Measurements from ENCODE around the gene APOB. TPM values are rescaled to one million over a fixed set of nuclear protein-coding genes. Genes with fewer than 3 reads are reported as not detected.

Gene APOB
- under 0.01 TPM in 2 replicates for total RNA-seq

- peak within 1 kb of the TSS; percentile 49 for H3K4me2 ChIP-seq (ENCODE audit: insufficient read depth, low read length)
- no peaks in the 10 kb centered on the region for H3K79me2 ChIP-seq (ENCODE audit: insufficient read depth, low read length)
- no peak for DNase-seq (ENCODE audit: insufficient read length, low spot score, missing footprints)
- no peak within 1 kb of the TSS for H3K4me3 ChIP-seq (ENCODE audit: insufficient read depth, low read length)
- no peak within 1 kb of the TSS for H3K27ac ChIP-seq (ENCODE audit: low read depth, low read length)
- no peaks in the 10 kb centered on the region for H3K36me3 ChIP-seq (ENCODE audit: insufficient read depth, low read length)
- no peaks in the 10 kb centered on the region for H4K20me1 ChIP-seq (ENCODE audit: insufficient read depth, low read length)
- H3K9me3 ChIP-seq (ENCODE audit: low read depth, low read length): no peaks in the 10 kb centered on the region
- no peak within 1 kb of the TSS for H2AFZ ChIP-seq (ENCODE audit: low read length)
- peaks cover 6% of the 10 kb centered on the region for H3K27me3 ChIP-seq (ENCODE audit: insufficient read depth, low read length)
- H3K4me1 ChIP-seq (ENCODE audit: insufficient read depth, low read length): no peaks in the 10 kb centered on the region
- TF ChIP-seq CTCF (IDR thresholded peaks at IDR 0.05; ENCODE audit: extremely low read depth, low read depth, low read length): no peak
Observed at GRCh38 chr2:21043744-21044532, at the start of gene APOB. TSS of gene APOB (minus strand) at chr2:21044073. CDS start at chr2:21043945, 128 bp downstream.

- Histone ChIP-seq H3K4me1 (ENCODE audit: insufficient read depth, low read length) (no peaks in the 10 kb centered on the region), H2AFZ (ENCODE audit: low read length) (no peak overlapping the region), H4K20me1 (ENCODE audit: insufficient read depth, low read length) (no peaks in the 10 kb centered on the region), H3K4me2 (ENCODE audit: insufficient read depth, low read length) (no peak overlapping the region), H3K4me3 (ENCODE audit: insufficient read depth, low read length) (no peak overlapping the region), H3K36me3 (ENCODE audit: insufficient read depth, low read length) (no peaks in the 10 kb centered on the region), H3K27ac (ENCODE audit: low read depth, low read length) (no peak overlapping the region), H3K9me3 (ENCODE audit: low read depth, low read length) (no peaks in the 10 kb centered on the region), H3K27me3 (ENCODE audit: insufficient read depth, low read length) (no peaks in the 10 kb centered on the region), H3K79me2 (ENCODE audit: insufficient read depth, low read length) (no peaks in the 10 kb centered on the region)
- no peak for DNase-seq (ENCODE audit: insufficient read length, low spot score, missing footprints)
- TF ChIP-seq CTCF (IDR thresholded peaks at IDR 0.05; ENCODE audit: extremely low read depth, low read depth, low read length): no peak
Observed at GRCh38 chr2:21092308-21092869, 48.5 kb upstream of the APOB start.

- DNase-seq (ENCODE audit: insufficient read length, low spot score, missing footprints): no peak
- no peak for TF ChIP-seq CTCF (IDR thresholded peaks at IDR 0.05; ENCODE audit: extremely low read depth, low read depth, low read length)
Observed at GRCh38 chr2:21084401-21084800, 40.5 kb upstream of the APOB start.

GRCh38 chr2:21083482-21083881, 39.6 kb upstream of the APOB start:
- DNase-seq (ENCODE audit: insufficient read length, low spot score, missing footprints): no peak
- no peak overlapping the region for H2AFZ ChIP-seq (ENCODE audit: low read length)
- TF ChIP-seq CTCF (IDR thresholded peaks at IDR 0.05; ENCODE audit: extremely low read depth, low read depth, low read length): no peak

More at GRCh38 chr2:21084401-21084800, 40.5 kb upstream of the APOB start:
- Histone ChIP-seq H3K27me3 (ENCODE audit: insufficient read depth, low read length) (no peaks in the 10 kb centered on the region), H3K79me2 (ENCODE audit: insufficient read depth, low read length) (no peaks in the 10 kb centered on the region), H3K4me1 (ENCODE audit: insufficient read depth, low read length) (no peaks in the 10 kb centered on the region), H3K9me3 (ENCODE audit: low read depth, low read length) (no peaks in the 10 kb centered on the region), H4K20me1 (ENCODE audit: insufficient read depth, low read length) (no peaks in the 10 kb centered on the region), H2AFZ (ENCODE audit: low read length) (no peak overlapping the region), H3K36me3 (ENCODE audit: insufficient read depth, low read length) (no peaks in the 10 kb centered on the region), H3K27ac (ENCODE audit: low read depth, low read length) (no peak overlapping the region), H3K4me2 (ENCODE audit: insufficient read depth, low read length) (no peak overlapping the region), H3K4me3 (ENCODE audit: insufficient read depth, low read length) (no peak overlapping the region)

More at GRCh38 chr2:21083482-21083881, 39.6 kb upstream of the APOB start:
- Histone ChIP-seq H3K27me3 (ENCODE audit: insufficient read depth, low read length) (no peaks in the 10 kb centered on the region), H3K9me3 (ENCODE audit: low read depth, low read length) (no peaks in the 10 kb centered on the region), H3K4me3 (ENCODE audit: insufficient read depth, low read length) (no peak overlapping the region), H3K36me3 (ENCODE audit: insufficient read depth, low read length) (no peaks in the 10 kb centered on the region), H4K20me1 (ENCODE audit: insufficient read depth, low read length) (no peaks in the 10 kb centered on the region), H3K4me2 (ENCODE audit: insufficient read depth, low read length) (no peak overlapping the region), H3K27ac (ENCODE audit: low read depth, low read length) (no peak overlapping the region), H3K79me2 (ENCODE audit: insufficient read depth, low read length) (no peaks in the 10 kb centered on the region), H3K4me1 (ENCODE audit: insufficient read depth, low read length) (no peaks in the 10 kb centered on the region)

Measured in osteoblast (primary cell).